Astrocyte (in vitro differentiated cells and primary cell): ENCODE measurements around the gene NOP56. TPM values are rescaled to one million over a fixed set of nuclear protein-coding genes. Genes with fewer than 3 reads are reported as not detected.

ENCODE experiments used
- DNase-seq: peaks from one replicate; pipeline ENCODE4 v3.0.0-alpha.2; 2010; ENCODE audit warnings: low read depth
- FAIRE-seq: peaks from 2 replicates; lab custom pipeline; 2011; peaks lifted over from hg19 to GRCh38; lab: Jason Lieb, UNC
- H2AFZ ChIP-seq: 2 replicates; pipeline ENCODE4 v1.6.0; 2012; ENCODE audit warnings: low read depth, low read length, inconsistent platforms
- H3K27ac ChIP-seq: 2 replicates; pipeline ENCODE4 v1.5.1; 2011; ENCODE audit warnings: low read depth, low read length, inconsistent platforms
- H3K27me3 ChIP-seq: 2 replicates; pipeline ENCODE4 v1.6.0; 2011; ENCODE audit warnings: low read length, inconsistent platforms; ENCODE audit not compliant: insufficient read depth
- H3K36me3 ChIP-seq: 2 replicates; pipeline ENCODE4 v1.5.1; 2011; ENCODE audit warnings: low read length, inconsistent platforms; ENCODE audit not compliant: insufficient read depth
- H3K4me1 ChIP-seq: 2 replicates; pipeline ENCODE4 v1.5.1; 2011; ENCODE audit warnings: low read length, inconsistent platforms; ENCODE audit not compliant: insufficient read depth
- H3K4me2 ChIP-seq: 2 replicates; pipeline ENCODE4 v1.6.0; 2012; ENCODE audit warnings: low read length, inconsistent platforms
- H3K4me3 ChIP-seq: 2 replicates; pipeline ENCODE4 v1.5.1; 2011; ENCODE audit warnings: low read depth, mild to moderate bottlenecking, low read length, inconsistent platforms; ENCODE audit not compliant: insufficient read depth
- H3K79me2 ChIP-seq: 2 replicates; pipeline ENCODE4 v1.6.0; 2012; ENCODE audit warnings: mild to moderate bottlenecking, low read length, inconsistent platforms; ENCODE audit not compliant: insufficient read depth
- H3K9ac ChIP-seq: 2 replicates; pipeline ENCODE4 v1.6.0; 2012; ENCODE audit warnings: mild to moderate bottlenecking, low read length, inconsistent platforms
- H3K9me3 ChIP-seq: 2 replicates; pipeline ENCODE4 v1.5.1; 2012; ENCODE audit warnings: low read depth, mild to moderate bottlenecking, low read length, inconsistent platforms; ENCODE audit not compliant: insufficient read depth
- H4K20me1 ChIP-seq: 2 replicates; pipeline ENCODE4 v1.6.0; 2012; ENCODE audit warnings: low read length, inconsistent platforms; ENCODE audit not compliant: insufficient read depth
- H3K27ac Mint-ChIP-seq: one replicate; pipeline ENCODE4 v1.8.0; 2021; ENCODE audit warnings: mild to moderate bottlenecking, mixed read lengths; ENCODE audit not compliant: unreplicated experiment
- H3K27me3 Mint-ChIP-seq: one replicate; pipeline ENCODE4 v1.8.0; 2021; ENCODE audit warnings: low read depth, mixed read lengths; ENCODE audit not compliant: unreplicated experiment
- H3K36me3 Mint-ChIP-seq: one replicate; pipeline ENCODE4 v1.8.0; 2021; ENCODE audit warnings: low read depth, mixed read lengths; ENCODE audit not compliant: unreplicated experiment
- H3K4me1 Mint-ChIP-seq: one replicate; pipeline ENCODE4 v1.8.0; 2021; ENCODE audit warnings: low read depth, mixed read lengths; ENCODE audit not compliant: unreplicated experiment
- H3K4me3 Mint-ChIP-seq: one replicate; pipeline ENCODE4 v1.8.0; 2021; ENCODE audit warnings: mild to moderate bottlenecking, moderate library complexity, mixed read lengths; ENCODE audit not compliant: unreplicated experiment
- H3K9me3 Mint-ChIP-seq: one replicate; pipeline ENCODE4 v1.8.0; 2021; ENCODE audit warnings: mild to moderate bottlenecking, mixed read lengths; ENCODE audit not compliant: unreplicated experiment
- EZH2 ChIP-seq: IDR thresholded peaks from 2 replicates; pipeline ENCODE4 v1.6.1; 2012; ENCODE audit warnings: mild to moderate bottlenecking, low read length, inconsistent platforms; ENCODE audit not compliant: insufficient read depth
- total RNA-seq: library from RNA; stranded (reverse); gene quantifications from 2 replicates; pipeline ENCODE4 v1.2.1, GENCODE V29; 2021
- TF ChIP-seq, protein P1 (sequence below): IDR thresholded peaks from 2 replicates; pipeline ENCODE4 v1.5.1; 2011; ENCODE audit warnings: low read depth, mild to moderate bottlenecking, inconsistent platforms, low read length, moderate library complexity; ENCODE audit not compliant: insufficient read depth

Gene NOP56
- total RNA-seq, 1 donor from 2014 or later, result 292 TPM

DNA sequence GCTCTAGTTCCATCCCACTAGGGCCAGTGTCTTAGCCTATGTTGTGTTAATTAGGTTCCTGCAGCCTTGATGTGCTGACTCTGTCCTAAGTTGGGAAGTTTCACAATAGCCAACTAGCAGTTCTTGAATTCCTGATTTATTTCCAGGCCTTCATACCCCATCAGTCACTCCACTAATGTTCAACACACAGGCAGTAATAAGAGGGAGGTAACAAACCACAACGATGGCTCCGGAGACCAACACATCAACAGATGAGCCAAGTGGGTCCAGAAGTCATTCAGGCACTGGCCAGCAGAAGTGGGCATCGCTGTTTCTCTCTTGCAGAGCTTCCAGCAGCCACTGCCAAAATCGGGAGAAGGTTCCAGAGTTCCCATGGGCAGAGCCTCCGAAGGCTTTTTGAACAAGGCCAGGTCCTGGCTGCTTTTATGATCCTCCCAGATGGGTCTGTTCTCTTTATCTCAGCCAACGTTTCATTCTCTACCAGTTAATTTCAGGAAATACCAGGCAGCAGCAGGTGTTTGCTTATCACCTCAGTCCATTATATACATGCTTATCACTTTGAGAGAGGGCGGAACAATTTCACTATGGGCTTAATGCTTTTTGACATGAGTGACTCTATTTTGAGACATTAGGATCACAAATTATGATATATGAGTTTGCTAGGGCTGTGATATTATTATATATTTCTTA is 48.5 kb upstream of the NOP56 start:
- DNase-seq, result no peak
- no peak overlapping the region for H3K27ac ChIP-seq
- H3K9ac ChIP-seq, result no peak overlapping the region
- H3K27me3 ChIP-seq, result no peaks in the 10 kb centered on the region
- no peaks in the 10 kb centered on the region for H3K79me2 ChIP-seq
- no peak for FAIRE-seq
- no peak overlapping the region for H3K4me2 ChIP-seq
- no peaks in the 10 kb centered on the region for H3K4me1 ChIP-seq
- peaks cover 7% of the 10 kb centered on the region for H3K4me1 Mint-ChIP-seq
- H4K20me1 ChIP-seq, result no peaks in the 10 kb centered on the region
- no peaks in the 10 kb centered on the region for H3K36me3 ChIP-seq
- no peak overlapping the region for H3K4me3 ChIP-seq
- H3K27me3 Mint-ChIP-seq, result no peaks in the 10 kb centered on the region
- no peaks in the 10 kb centered on the region for H3K36me3 Mint-ChIP-seq
- no peak overlapping the region for H3K4me3 Mint-ChIP-seq
- H2AFZ ChIP-seq, result no peak overlapping the region
- no peak overlapping the region for H3K27ac Mint-ChIP-seq
- no peak for TF ChIP-seq EZH2
- TF ChIP-seq, protein P1, sequence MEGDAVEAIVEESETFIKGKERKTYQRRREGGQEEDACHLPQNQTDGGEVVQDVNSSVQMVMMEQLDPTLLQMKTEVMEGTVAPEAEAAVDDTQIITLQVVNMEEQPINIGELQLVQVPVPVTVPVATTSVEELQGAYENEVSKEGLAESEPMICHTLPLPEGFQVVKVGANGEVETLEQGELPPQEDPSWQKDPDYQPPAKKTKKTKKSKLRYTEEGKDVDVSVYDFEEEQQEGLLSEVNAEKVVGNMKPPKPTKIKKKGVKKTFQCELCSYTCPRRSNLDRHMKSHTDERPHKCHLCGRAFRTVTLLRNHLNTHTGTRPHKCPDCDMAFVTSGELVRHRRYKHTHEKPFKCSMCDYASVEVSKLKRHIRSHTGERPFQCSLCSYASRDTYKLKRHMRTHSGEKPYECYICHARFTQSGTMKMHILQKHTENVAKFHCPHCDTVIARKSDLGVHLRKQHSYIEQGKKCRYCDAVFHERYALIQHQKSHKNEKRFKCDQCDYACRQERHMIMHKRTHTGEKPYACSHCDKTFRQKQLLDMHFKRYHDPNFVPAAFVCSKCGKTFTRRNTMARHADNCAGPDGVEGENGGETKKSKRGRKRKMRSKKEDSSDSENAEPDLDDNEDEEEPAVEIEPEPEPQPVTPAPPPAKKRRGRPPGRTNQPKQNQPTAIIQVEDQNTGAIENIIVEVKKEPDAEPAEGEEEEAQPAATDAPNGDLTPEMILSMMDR, result no peak
- H3K9me3 Mint-ChIP-seq, result peaks cover 4% of the 10 kb centered on the region
- peaks cover 7% of the 10 kb centered on the region for H3K9me3 ChIP-seq

DNA sequence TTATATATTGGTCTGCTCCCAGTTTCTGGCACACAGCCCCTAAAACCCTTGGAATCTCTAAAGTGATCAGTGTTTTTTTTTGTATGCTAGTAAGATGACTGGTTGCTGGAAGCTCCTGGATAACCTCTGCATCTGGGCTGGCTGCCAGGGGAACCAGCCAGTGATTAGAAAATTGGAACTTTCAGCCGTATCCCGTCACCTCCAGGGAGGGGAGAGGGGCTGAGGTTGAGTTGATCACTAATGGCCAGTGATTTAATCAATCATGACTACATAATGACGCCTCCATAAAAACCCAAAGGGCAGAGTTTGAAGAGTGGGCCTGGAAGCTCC is 48.0 kb upstream of the NOP56 start:
- FAIRE-seq, result no peak

More for the DNA sequence above, 48.0 kb upstream of the NOP56 start:
- no peak overlapping the region for H3K9ac ChIP-seq
- Mint-ChIP-seq H3K36me3 (no peaks in the 10 kb centered on the region), H3K4me1 (peaks cover 7% of the 10 kb centered on the region), H3K9me3 (peaks cover 4% of the 10 kb centered on the region), H3K27ac (no peak overlapping the region), H3K4me3 (no peak overlapping the region), H3K27me3 (no peaks in the 10 kb centered on the region)
- no peak overlapping the region for H3K4me3 ChIP-seq
- no peaks in the 10 kb centered on the region for H3K4me1 ChIP-seq
- H4K20me1 ChIP-seq, result no peaks in the 10 kb centered on the region
- no peaks in the 10 kb centered on the region for H3K79me2 ChIP-seq
- DNase-seq, result no peak
- H3K4me2 ChIP-seq, result no peak overlapping the region
- H3K27ac ChIP-seq, result no peak overlapping the region
- no peaks in the 10 kb centered on the region for H3K27me3 ChIP-seq
- peaks cover 7% of the 10 kb centered on the region for H3K9me3 ChIP-seq
- H3K36me3 ChIP-seq, result no peaks in the 10 kb centered on the region
- no peak overlapping the region for H2AFZ ChIP-seq
- TF ChIP-seq, protein P1, result no peak
- no peak for TF ChIP-seq EZH2
